Vagina (tissue), 2 donors: ENCODE results near the gene PTDSS2.

Source experiments
- CTCF ChIP-seq, 3 experiments: fragments of 450-650 bp in 2 of 3; fragments of 200-600 bp in 1 of 3; sonication (generic) in 1 of 3; IDR thresholded peaks; one replicate each; pipeline ENCODE4 v1.5.1; 2017 to 2019; ENCODE audit warnings: antibody characterized with exemption in 3 of 3, mild to moderate bottlenecking in 2 of 3, moderate library complexity in 2 of 3
- POLR2A ChIP-seq, 2 donors: fragments of 450-650 bp; IDR thresholded peaks; one replicate each; pipeline ENCODE4 v1.6.1; 2017; ENCODE audit warnings: antibody characterized with exemption in 2 of 2, mild to moderate bottlenecking in 2 of 2, moderate library complexity in 2 of 2
- POLR2AphosphoS5 ChIP-seq, 2 donors: sonication (generic); formaldehyde crosslinking; IDR thresholded peaks; one replicate each; pipeline ENCODE4 v1.9.0; 2017; ENCODE audit warnings: antibody characterized with exemption in 2 of 2, mild to moderate bottlenecking in 2 of 2, low read depth in 1 of 2; ENCODE audit not compliant: insufficient read depth in 1 of 2

GRCh38 chr11:472816-473215 lies 22.7 kb downstream of the PTDSS2 start:
- no peak for TF ChIP-seq POLR2A (IDR thresholded peaks at IDR 0.05)
- no peak for TF ChIP-seq CTCF (IDR thresholded peaks at IDR 0.05)
- no peak for TF ChIP-seq POLR2AphosphoS5 (IDR thresholded peaks at IDR 0.05; ENCODE audit: insufficient read depth in 1 of 2, low read depth in 1 of 2)
